ENCODE data around the gene OBP2B.

- TF ChIP-seq POLR2AphosphoS5 (IDR thresholded peaks at IDR 0.05; ENCODE audit: low read depth) (no peak), CTCF (IDR thresholded peaks at IDR 0.05; ENCODE audit: insufficient read depth, low read length) (no peak)
Observed at GRCh38 chr9:133165452-133165730, 43.7 kb downstream of the OBP2B start.

All from HL-60 (cell line).